DND-41 (cell line): ENCODE results near the gene FCRL2.

Experiments used
- CTCF ChIP-seq: IDR thresholded peaks from 2 replicates; pipeline ENCODE4 v1.5.1; 2012; ENCODE audit warnings: borderline replicate concordance, low read length, moderate library complexity, mild to moderate bottlenecking; ENCODE audit not compliant: poor library complexity, severe bottlenecking; ENCODE audit errors: extremely low read depth
- EZH2 ChIP-seq: IDR thresholded peaks from 3 replicates; pipeline ENCODE4 v1.6.1; 2012; ENCODE audit warnings: borderline replicate concordance, low read depth, mild to moderate bottlenecking, moderate library complexity, low read length, inconsistent platforms; ENCODE audit not compliant: severe bottlenecking

DNA sequence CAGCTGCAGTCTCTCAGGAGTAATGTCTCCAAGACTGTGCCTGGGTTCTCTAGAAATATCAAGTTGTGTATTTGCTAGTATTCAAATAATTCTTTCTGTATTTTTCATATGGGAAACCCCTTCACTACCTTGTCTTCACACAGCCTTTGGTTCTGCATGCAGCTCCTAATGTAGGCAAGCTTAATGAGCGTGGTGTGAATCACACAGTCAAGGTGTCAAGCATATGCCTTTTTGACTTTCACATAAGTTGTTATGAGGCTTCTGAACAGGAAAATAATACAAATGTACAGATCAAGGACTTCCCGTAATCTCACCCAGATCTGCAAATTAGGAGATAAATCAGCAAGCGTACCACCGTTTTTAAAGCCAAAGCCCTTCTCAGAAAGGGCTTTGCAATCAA is 76.2 kb downstream of the FCRL2 start, which contains the start of gene FCRL3:
- TF ChIP-seq CTCF (no peak), EZH2 (no peak)
